A673 (cell line): Measurements from ENCODE around the gene NPPB. TPM values are rescaled to one million over a fixed set of nuclear protein-coding genes. Genes with fewer than 3 reads are reported as not detected.

Source experiments
- BruUV-seq: library from RNA; stranded (reverse); fragments of 400-500 nt; replicated peaks from 2 replicates; lab custom pipeline; 2021; lab: Mats Ljungman, UMichigan
- CTCF ChIA-PET: fragments of 300-600 bp; sonication (Branson Sonifier 250); formaldehyde crosslinking; loops from one replicate; lab custom pipeline; 2022; ENCODE audit warnings: antibody characterized with exemption; lab: Charles Lee
- POLR2A ChIA-PET: fragments of 300-600 bp; sonication (Branson Sonifier 250); formaldehyde crosslinking; loops from one replicate; lab custom pipeline; 2022; ENCODE audit warnings: antibody characterized with exemption; ENCODE audit not compliant: low non-redundant PET; lab: Charles Lee
- DNase-seq: peaks from one replicate; pipeline ENCODE4 v3.0.0-alpha.2; 2015; ENCODE audit warnings: low spot score
- H3K27ac ChIP-seq: fragments of 200-600 bp; sonication (generic); 2 replicates; pipeline ENCODE4 v1.5.1; 2016; ENCODE audit warnings: mixed run types, low read depth, mild to moderate bottlenecking, mixed read lengths, antibody characterized with exemption, low read length; ENCODE audit not compliant: poor library complexity, severe bottlenecking
- H3K27me3 ChIP-seq: fragments of 200-600 bp; sonication (generic); replicated peaks from 2 replicates; pipeline ENCODE4 v1.6.1; 2017; ENCODE audit warnings: mixed run types, low read depth, mild to moderate bottlenecking, mixed read lengths, antibody characterized with exemption, low read length; ENCODE audit not compliant: insufficient read depth, poor library complexity
- H3K36me3 ChIP-seq: fragments of 200-600 bp; sonication (generic); 2 replicates; pipeline ENCODE4 v1.6.1; 2016; ENCODE audit warnings: mixed run types, mild to moderate bottlenecking, mixed read lengths, antibody characterized with exemption, low read length; ENCODE audit not compliant: insufficient read depth, poor library complexity, severe bottlenecking
- H3K4me1 ChIP-seq: fragments of 200-600 bp; sonication (generic); 2 replicates; pipeline ENCODE4 v1.6.1; 2017; ENCODE audit warnings: mixed run types, mild to moderate bottlenecking, mixed read lengths, antibody characterized with exemption, low read length; ENCODE audit not compliant: insufficient read depth, poor library complexity, severe bottlenecking
- H3K4me3 ChIP-seq: fragments of 200-600 bp; sonication (generic); 2 replicates; pipeline ENCODE4 v1.5.1; 2016; ENCODE audit warnings: low read depth, mixed run types, mild to moderate bottlenecking, mixed read lengths, low read length; ENCODE audit not compliant: poor library complexity, severe bottlenecking
- H3K9me3 ChIP-seq: fragments of 200-600 bp; sonication (generic); 2 replicates; pipeline ENCODE4 v1.6.1; 2016; ENCODE audit warnings: mixed run types, low read depth, mild to moderate bottlenecking, mixed read lengths, antibody characterized with exemption, low read length; ENCODE audit not compliant: poor library complexity, severe bottlenecking
- CTCF ChIP-seq: fragments of 300-800, 200-600 bp; sonication (generic); conservative IDR thresholded peaks from 2 replicates; pipeline ENCODE4 v1.5.1; 2017; ENCODE audit warnings: low read depth, mild to moderate bottlenecking, antibody characterized with exemption, low read length, moderate library complexity, mixed read lengths
- EZH2 ChIP-seq: fragments of 200-600 bp; sonication (generic); IDR thresholded peaks from 2 replicates; pipeline ENCODE4 v1.6.1; 2017; ENCODE audit warnings: borderline replicate concordance, low read depth, mild to moderate bottlenecking, mixed read lengths, antibody characterized with exemption, low read length; ENCODE audit not compliant: poor library complexity, severe bottlenecking
- intact Hi-C: fragments of 100-400 bp; cut with micrococcal nuclease; formaldehyde crosslinking; loops from one replicate; pipeline ENCODE4 v1.10.0; 2022; ENCODE audit not compliant: unreplicated experiment
- total RNA-seq: library from RNA; stranded (reverse); gene quantifications from 2 replicates; pipeline ENCODE4 v1.2.3, GENCODE V29; 2021

The NPPB gene
- total RNA-seq, 1 experiment from 2014 or later = not detected

GRCh38 chr1:11882814-11883538 is 24.2 kb upstream of the NPPB start:
- no peaks in the 10 kb centered on the region for H3K9me3 ChIP-seq
- no peaks in the 10 kb centered on the region for H3K36me3 ChIP-seq
- H3K27me3 ChIP-seq = peaks cover 20% of the 10 kb centered on the region
- no peaks in the 10 kb centered on the region for H3K4me1 ChIP-seq
- ChIA-PET POLR2A (no interaction called here), CTCF (no interaction called here)
- intact Hi-C loops = no loop called here
- H3K27ac ChIP-seq = no peak overlapping the region
- BruUV-seq = no TSS peak
- H3K4me3 ChIP-seq = no peak overlapping the region
- TF ChIP-seq EZH2 (no peak), CTCF (no peak)
- DNase-seq = no peak

GRCh38 chr1:11881749-11882441 is 23.1 kb upstream of the NPPB start:
- DNase-seq = no peak
- Histone ChIP-seq H3K36me3 (no peaks in the 10 kb centered on the region), H3K4me3 (no peak overlapping the region), H3K4me1 (no peaks in the 10 kb centered on the region), H3K9me3 (no peaks in the 10 kb centered on the region), H3K27ac (no peak overlapping the region), H3K27me3 (peaks cover 30% of the 10 kb centered on the region)
- ChIA-PET POLR2A (no interaction called here), CTCF (no interaction called here)
- BruUV-seq = no TSS peak
- TF ChIP-seq EZH2 = no peak
- no peak for TF ChIP-seq CTCF
- intact Hi-C loops = no loop called here

GRCh38 chr1:11880911-11881748 is 22.4 kb upstream of the NPPB start:
- POLR2A ChIA-PET = no interaction called here
- Histone ChIP-seq H3K4me1 (no peaks in the 10 kb centered on the region), H3K27me3 (peaks cover 34% of the 10 kb centered on the region), H3K4me3 (no peak overlapping the region), H3K27ac (no peak overlapping the region), H3K9me3 (no peaks in the 10 kb centered on the region), H3K36me3 (no peaks in the 10 kb centered on the region)
- no peak for DNase-seq
- BruUV-seq = no TSS peak
- intact Hi-C loops = no loop called here
- no peak for TF ChIP-seq CTCF
- no peak for TF ChIP-seq EZH2
- CTCF ChIA-PET = no interaction called here
